Measurements from ENCODE around the gene ERC1.

DNA sequence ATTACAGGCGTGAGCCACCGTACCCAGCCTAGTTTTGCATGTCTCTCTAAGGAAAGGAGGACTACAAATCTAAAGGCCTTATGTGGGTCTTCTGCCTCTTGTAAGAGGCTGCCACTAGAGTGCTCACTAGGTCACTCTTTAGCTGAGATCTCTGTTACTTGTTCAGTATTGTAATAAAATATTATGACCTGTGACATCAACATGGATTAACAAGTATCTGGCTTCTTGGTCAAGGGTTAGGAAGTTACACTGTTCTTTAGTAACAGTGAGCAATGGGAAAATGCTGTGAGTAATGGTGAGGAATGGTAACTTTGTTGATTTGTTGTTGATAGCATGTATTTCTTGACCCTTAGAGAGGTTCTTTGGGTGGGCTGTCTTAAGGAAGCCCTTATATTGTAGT, 50.5 kb downstream of the ERC1 start:
- TF ChIP-seq POLR2A (IDR thresholded peaks at IDR 0.05) = no peak
- no peak for TF ChIP-seq POLR2AphosphoS5 (IDR thresholded peaks at IDR 0.05; ENCODE audit: insufficient read depth in 1 of 2, low read depth in 1 of 2)

All from vagina (tissue), 2 donors.